ENCODE measurements around the gene CEP83.
A peak's percentile ranks its signal among the peaks of the same experiment; 100 is the strongest.

The CEP83 gene

GRCh38 chr12:94261786-94262185, 197.9 kb downstream of the CEP83 start:
- peak overlapping the region; percentile 50 for H3K4me3 ChIP-seq (ENCODE audit: low read depth, low read length)
- no peak for DNase-seq (ENCODE audit: low read depth)
- no peak for TF ChIP-seq CTCF (IDR thresholded peaks at IDR 0.05; ENCODE audit: low read depth, low read length, missing control alignments)

DNA sequence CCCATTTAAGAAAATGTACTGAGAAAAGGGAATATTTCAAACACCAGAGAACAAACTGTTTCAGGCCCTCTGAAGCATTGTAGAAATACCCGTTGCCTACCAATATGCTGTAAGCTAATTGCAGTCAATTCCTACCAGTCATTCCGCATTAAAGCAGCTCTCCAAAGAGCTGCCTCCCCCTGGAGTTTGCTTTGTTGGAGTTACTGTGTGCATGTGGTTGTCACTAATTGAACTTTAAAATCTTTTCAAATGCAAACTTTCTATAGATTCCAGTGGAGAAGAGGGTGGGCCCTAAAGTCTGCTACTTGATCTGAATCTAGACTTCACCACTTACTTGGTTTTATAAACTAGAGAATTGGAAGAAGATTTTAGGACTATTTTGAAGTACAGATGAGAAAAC, 198.5 kb downstream of the CEP83 start:
- TF ChIP-seq CTCF (IDR thresholded peaks at IDR 0.05; ENCODE audit: low read depth, low read length, missing control alignments): no peak
- no peak for DNase-seq (ENCODE audit: low read depth)
- H3K4me3 ChIP-seq (ENCODE audit: low read depth, low read length): no peak overlapping the region

DNA sequence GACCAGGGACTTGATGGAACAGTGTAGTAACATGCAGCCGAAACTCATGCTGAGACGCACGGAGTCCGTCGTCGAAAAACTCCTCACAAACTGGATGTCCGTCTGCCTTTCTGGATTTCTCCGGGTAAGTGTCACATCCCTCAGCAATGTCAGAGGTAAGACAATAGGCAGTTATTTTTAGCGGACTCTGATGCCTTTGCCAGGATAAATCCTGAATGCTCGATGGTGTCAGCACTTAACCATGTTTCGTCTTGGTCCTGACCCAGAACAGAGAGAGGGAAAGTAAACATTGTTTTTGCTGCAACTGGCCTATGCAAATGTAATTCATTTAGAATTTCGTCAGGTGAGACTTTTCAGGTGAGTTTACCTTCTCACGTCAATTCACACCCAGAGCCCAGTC, 198.9 kb downstream of the CEP83 start:
- no peak overlapping the region for H3K4me3 ChIP-seq (ENCODE audit: low read depth, low read length)
- TF ChIP-seq CTCF (IDR thresholded peaks at IDR 0.05; ENCODE audit: low read depth, low read length, missing control alignments): no peak
- no peak for DNase-seq (ENCODE audit: low read depth)

GRCh38 chr12:94260017-94260416, 199.7 kb downstream of the CEP83 start:
- H3K4me3 ChIP-seq (ENCODE audit: low read depth, low read length): no peak overlapping the region
- TF ChIP-seq CTCF (IDR thresholded peaks at IDR 0.05; ENCODE audit: low read depth, low read length, missing control alignments): no peak
- DNase-seq (ENCODE audit: low read depth): no peak

DNA sequence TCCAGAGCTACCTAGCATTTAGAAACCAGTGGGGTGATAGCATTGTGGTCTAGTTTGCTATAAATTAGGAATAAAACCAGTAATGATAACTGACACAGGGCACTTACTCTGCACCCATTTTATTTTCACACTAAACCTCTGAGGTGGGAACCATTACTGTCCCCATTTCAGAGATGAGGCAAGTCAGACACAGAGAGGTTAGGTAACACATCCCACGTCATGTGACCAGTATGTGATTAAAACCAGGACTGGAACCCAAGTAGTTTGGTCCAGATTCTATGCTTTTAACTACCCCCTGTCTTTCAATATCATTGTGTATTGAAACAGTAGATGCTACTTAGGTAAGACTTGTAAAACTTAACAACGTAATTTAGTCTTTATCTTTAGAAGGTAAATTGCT, 201.1 kb downstream of the CEP83 start:
- TF ChIP-seq CTCF (IDR thresholded peaks at IDR 0.05; ENCODE audit: low read depth, low read length, missing control alignments): no peak
- DNase-seq (ENCODE audit: low read depth): peak; percentile 60
- H3K4me3 ChIP-seq (ENCODE audit: low read depth, low read length): no peak overlapping the region
